OCI-LY7 (cell line): ENCODE data around the gene PCNT.

Experiments
- EZH2phosphoT487 ChIP-seq: fragments of 200-600 bp; sonication (generic); IDR thresholded peaks from 2 replicates; pipeline ENCODE4 v1.6.1; 2018; ENCODE audit warnings: low read depth, borderline replicate concordance, mild to moderate bottlenecking, mixed run types, antibody characterized with exemption, low read length, moderate library complexity, mixed read lengths
- TF ChIP-seq, protein P1 (sequence below): fragments of 200-600 bp; sonication (generic); conservative IDR thresholded peaks from 2 replicates; pipeline ENCODE4 v1.5.1; 2014; ENCODE audit warnings: mild to moderate bottlenecking, antibody characterized with exemption, low read length, moderate library complexity, mixed read lengths

DNA sequence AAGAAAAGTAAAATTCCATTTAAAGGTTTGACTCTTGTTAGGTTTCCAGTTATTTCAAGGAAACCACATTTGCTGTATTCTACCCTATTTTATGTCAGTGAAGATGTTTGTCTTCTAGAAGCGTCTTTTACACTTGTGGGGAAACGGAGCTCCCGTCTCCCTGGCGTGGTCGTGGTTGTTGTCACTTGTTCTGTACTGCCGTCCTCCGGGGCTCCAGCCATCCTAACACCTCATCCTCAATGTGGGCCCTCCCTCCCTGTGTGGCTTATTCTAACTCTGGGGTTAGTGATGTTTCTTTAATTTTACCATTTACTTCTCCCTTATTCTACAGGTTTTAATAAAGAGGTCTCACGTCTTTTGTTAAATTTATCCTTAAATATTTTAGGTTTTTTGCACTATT lies 82.0 kb downstream of the PCNT start:
- TF ChIP-seq, protein P1, sequence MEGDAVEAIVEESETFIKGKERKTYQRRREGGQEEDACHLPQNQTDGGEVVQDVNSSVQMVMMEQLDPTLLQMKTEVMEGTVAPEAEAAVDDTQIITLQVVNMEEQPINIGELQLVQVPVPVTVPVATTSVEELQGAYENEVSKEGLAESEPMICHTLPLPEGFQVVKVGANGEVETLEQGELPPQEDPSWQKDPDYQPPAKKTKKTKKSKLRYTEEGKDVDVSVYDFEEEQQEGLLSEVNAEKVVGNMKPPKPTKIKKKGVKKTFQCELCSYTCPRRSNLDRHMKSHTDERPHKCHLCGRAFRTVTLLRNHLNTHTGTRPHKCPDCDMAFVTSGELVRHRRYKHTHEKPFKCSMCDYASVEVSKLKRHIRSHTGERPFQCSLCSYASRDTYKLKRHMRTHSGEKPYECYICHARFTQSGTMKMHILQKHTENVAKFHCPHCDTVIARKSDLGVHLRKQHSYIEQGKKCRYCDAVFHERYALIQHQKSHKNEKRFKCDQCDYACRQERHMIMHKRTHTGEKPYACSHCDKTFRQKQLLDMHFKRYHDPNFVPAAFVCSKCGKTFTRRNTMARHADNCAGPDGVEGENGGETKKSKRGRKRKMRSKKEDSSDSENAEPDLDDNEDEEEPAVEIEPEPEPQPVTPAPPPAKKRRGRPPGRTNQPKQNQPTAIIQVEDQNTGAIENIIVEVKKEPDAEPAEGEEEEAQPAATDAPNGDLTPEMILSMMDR = no peak
- TF ChIP-seq EZH2phosphoT487 = no peak
